ENCODE data around the gene THSD7B.
"Not testable (repeated sequence)": the region's sequence is repeated elsewhere in the genome, so short reads cannot be mapped to it uniquely, and the experiment has no call there.

The THSD7B gene

GRCh38 chr2:137523931-137524330, 758.6 kb downstream of the THSD7B start:
- DNase-seq (ENCODE audit: low read depth in 3 of 3): no peak

- DNase-seq (ENCODE audit: low read depth in 3 of 3): no peak
Observed at GRCh38 chr2:137525132-137525531, 759.8 kb downstream of the THSD7B start.

- no peak for DNase-seq (ENCODE audit: low read depth in 3 of 3)
Observed at GRCh38 chr2:137525641-137526190, 760.4 kb downstream of the THSD7B start.

GRCh38 chr2:137535897-137536296, 770.6 kb downstream of the THSD7B start:
- DNase-seq (ENCODE audit: low read depth in 3 of 3): no peak

- no peak for DNase-seq (ENCODE audit: low read depth in 3 of 3)
Observed at GRCh38 chr2:137539336-137539735, 774.0 kb downstream of the THSD7B start.

- no peak for DNase-seq (ENCODE audit: low read depth in 3 of 3)
Observed at GRCh38 chr2:137547842-137548241, 782.5 kb downstream of the THSD7B start.

- no peak for DNase-seq (ENCODE audit: low read depth in 3 of 3)
Observed at GRCh38 chr2:137566387-137566786, 801.0 kb downstream of the THSD7B start.

- DNase-seq (ENCODE audit: low read depth in 3 of 3): no peak
Observed at GRCh38 chr2:137570484-137570883, 805.1 kb downstream of the THSD7B start.

GRCh38 chr2:137587834-137588233, 822.5 kb downstream of the THSD7B start:
- not testable (repeated sequence) for DNase-seq (ENCODE audit: low read depth in 3 of 3)

GRCh38 chr2:137588578-137588977, 823.2 kb downstream of the THSD7B start:
- not testable (repeated sequence) for DNase-seq (ENCODE audit: low read depth in 3 of 3)

GRCh38 chr2:137590102-137590501, 824.8 kb downstream of the THSD7B start:
- DNase-seq (ENCODE audit: low read depth in 3 of 3): no peak

GRCh38 chr2:137607722-137608318, 842.5 kb downstream of the THSD7B start:
- no peak for DNase-seq (ENCODE audit: low read depth in 3 of 3)

- DNase-seq (ENCODE audit: low read depth in 3 of 3): no peak
Observed at GRCh38 chr2:137638932-137639331, 873.6 kb downstream of the THSD7B start.

- no peak for DNase-seq (ENCODE audit: low read depth in 3 of 3)
Observed at GRCh38 chr2:137644731-137645130, 879.4 kb downstream of the THSD7B start.

GRCh38 chr2:137654046-137654445, 888.7 kb downstream of the THSD7B start:
- no peak for DNase-seq (ENCODE audit: low read depth in 3 of 3)

GRCh38 chr2:137655814-137656213, 890.5 kb downstream of the THSD7B start:
- DNase-seq (ENCODE audit: low read depth in 3 of 3): no peak

- DNase-seq (ENCODE audit: low read depth in 3 of 3): no peak
Observed at GRCh38 chr2:137658433-137658832, 893.1 kb downstream of the THSD7B start.

- no peak for DNase-seq (ENCODE audit: low read depth in 3 of 3)
Observed at GRCh38 chr2:137659616-137660015, 894.3 kb downstream of the THSD7B start.

GRCh38 chr2:137670111-137670510, 904.8 kb downstream of the THSD7B start:
- no peak for DNase-seq (ENCODE audit: low read depth in 3 of 3)

- DNase-seq (ENCODE audit: low read depth in 3 of 3): no peak
Observed at GRCh38 chr2:137672989-137673552, 907.7 kb downstream of the THSD7B start.

- DNase-seq (ENCODE audit: low read depth in 3 of 3): no peak
Observed at GRCh38 chr2:137674991-137675390, 909.6 kb downstream of the THSD7B start.

- no peak for DNase-seq (ENCODE audit: low read depth in 3 of 3)
Observed at GRCh38 chr2:137675584-137676327, 910.4 kb downstream of the THSD7B start.

GRCh38 chr2:137676346-137676745, 911.0 kb downstream of the THSD7B start:
- DNase-seq (ENCODE audit: low read depth in 3 of 3): no peak

Measured in stimulated activated CD4-positive, alpha-beta T cell treated with anti-CD3 and anti-CD28 coated beads, TNF-alpha, amount 100 ng/mL, for 4 hours (primary cell).